22Rv1 (cell line): ENCODE results near the gene PEAK1.
"Not testable (repeated sequence)": the region's sequence is repeated elsewhere in the genome, so short reads cannot be mapped to it uniquely, and the experiment has no call there.

ENCODE experiments used
- H3K27ac ChIP-seq: fragments of 450-650 bp; 2 replicates; pipeline ENCODE4 v1.5.1; 2017
- ZFX ChIP-seq: fragments of 450-650 bp; IDR thresholded peaks from 2 replicates; pipeline ENCODE4 v1.6.1; 2017; ENCODE audit warnings: antibody characterized with exemption, borderline replicate concordance
- TF ChIP-seq, protein P1 (sequence below): fragments of 450-650 bp; IDR thresholded peaks from 2 replicates; pipeline ENCODE4 v1.5.1; 2017; ENCODE audit warnings: mild to moderate bottlenecking

PEAK1 gene

GRCh38 chr15:77282333-77282732 is 137.6 kb downstream of the PEAK1 start:
- no peak for TF ChIP-seq ZFX
- TF ChIP-seq, protein P1, sequence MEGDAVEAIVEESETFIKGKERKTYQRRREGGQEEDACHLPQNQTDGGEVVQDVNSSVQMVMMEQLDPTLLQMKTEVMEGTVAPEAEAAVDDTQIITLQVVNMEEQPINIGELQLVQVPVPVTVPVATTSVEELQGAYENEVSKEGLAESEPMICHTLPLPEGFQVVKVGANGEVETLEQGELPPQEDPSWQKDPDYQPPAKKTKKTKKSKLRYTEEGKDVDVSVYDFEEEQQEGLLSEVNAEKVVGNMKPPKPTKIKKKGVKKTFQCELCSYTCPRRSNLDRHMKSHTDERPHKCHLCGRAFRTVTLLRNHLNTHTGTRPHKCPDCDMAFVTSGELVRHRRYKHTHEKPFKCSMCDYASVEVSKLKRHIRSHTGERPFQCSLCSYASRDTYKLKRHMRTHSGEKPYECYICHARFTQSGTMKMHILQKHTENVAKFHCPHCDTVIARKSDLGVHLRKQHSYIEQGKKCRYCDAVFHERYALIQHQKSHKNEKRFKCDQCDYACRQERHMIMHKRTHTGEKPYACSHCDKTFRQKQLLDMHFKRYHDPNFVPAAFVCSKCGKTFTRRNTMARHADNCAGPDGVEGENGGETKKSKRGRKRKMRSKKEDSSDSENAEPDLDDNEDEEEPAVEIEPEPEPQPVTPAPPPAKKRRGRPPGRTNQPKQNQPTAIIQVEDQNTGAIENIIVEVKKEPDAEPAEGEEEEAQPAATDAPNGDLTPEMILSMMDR = no peak
- no peak overlapping the region for H3K27ac ChIP-seq

DNA sequence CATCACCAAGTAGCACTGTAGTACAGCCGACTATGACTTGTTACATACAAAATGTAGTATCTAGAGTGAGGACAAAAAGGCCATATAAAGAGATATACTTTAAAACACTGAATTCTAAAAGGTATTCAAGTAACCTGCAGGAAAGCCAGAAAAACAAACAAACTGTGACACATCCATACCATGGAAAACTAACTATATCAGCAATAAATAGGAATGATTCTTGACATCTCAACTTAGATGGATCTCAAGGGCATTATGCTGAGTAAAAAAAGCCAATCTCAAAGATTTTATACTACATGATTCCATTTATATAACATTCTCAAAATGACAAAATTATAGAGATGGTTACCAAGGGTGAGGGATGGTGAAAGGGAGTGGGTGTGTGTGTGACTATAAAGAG is 143.0 kb downstream of the PEAK1 start:
- H3K27ac ChIP-seq = no peak overlapping the region
- no peak for TF ChIP-seq ZFX
- TF ChIP-seq, protein P1 = no peak

DNA sequence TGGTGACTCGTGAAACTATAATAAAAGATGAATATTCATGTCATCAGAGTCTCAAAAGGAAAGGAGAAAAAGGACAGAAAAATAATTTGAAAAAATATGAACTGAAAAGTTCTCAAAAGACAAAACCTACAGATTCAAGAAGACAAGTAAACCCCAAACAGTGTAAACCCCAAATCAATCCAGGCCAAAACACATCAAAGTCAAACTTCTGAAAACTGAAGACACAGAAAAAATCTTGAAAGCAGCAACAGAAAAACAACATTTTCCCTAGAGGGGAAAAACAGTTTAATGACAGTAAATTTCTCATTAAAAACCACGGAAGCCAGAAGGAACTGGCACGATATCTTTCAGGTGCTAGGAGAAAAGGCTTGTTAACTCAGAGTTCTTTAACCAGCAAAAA is 143.8 kb downstream of the PEAK1 start:
- H3K27ac ChIP-seq = no peak overlapping the region
- TF ChIP-seq, protein P1 = no peak
- TF ChIP-seq ZFX = no peak

GRCh38 chr15:77273136-77273535 is 146.8 kb downstream of the PEAK1 start:
- not testable (repeated sequence) for H3K27ac ChIP-seq

DNA sequence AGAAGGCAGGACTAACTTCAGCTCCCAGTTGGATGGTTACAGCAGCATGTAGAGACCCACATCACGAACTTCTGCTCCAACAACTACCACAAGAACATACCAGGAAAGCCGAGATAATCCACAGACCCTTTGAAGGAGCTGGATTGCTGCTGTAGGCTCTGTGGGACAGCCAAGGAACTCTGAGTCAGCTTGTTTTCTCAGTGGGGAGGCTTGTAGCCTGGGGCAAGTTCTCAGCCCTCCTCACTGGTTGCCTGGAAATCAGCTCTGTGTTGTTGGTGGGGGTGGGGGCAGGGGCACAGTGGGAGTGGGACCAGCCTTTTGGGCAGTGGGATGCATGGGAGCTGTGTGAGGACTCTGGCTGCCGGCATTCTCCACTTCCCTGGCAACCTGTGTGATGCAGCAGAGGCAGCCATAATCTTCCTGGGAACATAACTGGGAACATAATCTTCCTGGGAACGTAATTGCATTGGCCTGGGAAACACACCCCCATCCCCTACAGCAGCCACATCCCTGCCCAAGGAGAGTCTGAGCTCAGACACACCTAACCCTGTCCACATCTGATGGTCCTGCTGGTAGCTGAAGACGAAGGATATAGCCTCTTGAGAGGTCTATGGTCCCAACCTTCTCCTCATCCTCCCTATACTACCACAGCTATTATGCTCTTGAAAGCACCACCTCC is 153.1 kb downstream of the PEAK1 start:
- TF ChIP-seq ZFX = no peak
- TF ChIP-seq, protein P1 = no peak
- no peak overlapping the region for H3K27ac ChIP-seq

DNA sequence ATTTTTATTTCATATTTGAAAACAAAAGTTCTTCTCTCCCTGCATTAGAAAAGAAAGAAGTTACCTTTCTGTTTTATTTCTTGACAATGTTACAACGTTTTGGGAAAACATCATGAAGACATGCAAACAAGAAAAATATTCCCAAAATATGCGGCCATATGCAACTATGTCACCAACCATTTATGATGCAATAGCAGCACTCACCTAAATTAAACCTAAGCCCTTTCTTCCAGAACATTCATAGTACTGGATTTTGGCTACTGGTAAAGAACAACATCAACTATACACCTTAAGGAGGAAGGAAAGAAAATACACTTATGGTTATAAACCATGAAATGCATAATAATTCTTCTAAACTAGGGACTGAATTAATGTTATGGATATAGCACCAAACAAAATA is 164.5 kb downstream of the PEAK1 start:
- TF ChIP-seq, protein P1 = no peak
- no peak for TF ChIP-seq ZFX
- no peak overlapping the region for H3K27ac ChIP-seq

- H3K27ac ChIP-seq = no peak overlapping the region
- TF ChIP-seq, protein P1 = no peak
- no peak for TF ChIP-seq ZFX
These were observed 168.2 kb downstream of the PEAK1 start for GRCh38 chr15:77251662-77252061.

GRCh38 chr15:77247116-77247515 is 172.8 kb downstream of the PEAK1 start:
- no peak for TF ChIP-seq ZFX
- TF ChIP-seq, protein P1 = no peak
- no peak overlapping the region for H3K27ac ChIP-seq
